ENCODE measurements around the gene PCDH9. TPM values are rescaled to one million over a fixed set of nuclear protein-coding genes. Genes with fewer than 3 reads are reported as not detected.

The PCDH9 gene
- total and polyA plus RNA-seq, 3 donors from 2014 or later = 2.3 to 4.6 (median 3.5) TPM

DNA sequence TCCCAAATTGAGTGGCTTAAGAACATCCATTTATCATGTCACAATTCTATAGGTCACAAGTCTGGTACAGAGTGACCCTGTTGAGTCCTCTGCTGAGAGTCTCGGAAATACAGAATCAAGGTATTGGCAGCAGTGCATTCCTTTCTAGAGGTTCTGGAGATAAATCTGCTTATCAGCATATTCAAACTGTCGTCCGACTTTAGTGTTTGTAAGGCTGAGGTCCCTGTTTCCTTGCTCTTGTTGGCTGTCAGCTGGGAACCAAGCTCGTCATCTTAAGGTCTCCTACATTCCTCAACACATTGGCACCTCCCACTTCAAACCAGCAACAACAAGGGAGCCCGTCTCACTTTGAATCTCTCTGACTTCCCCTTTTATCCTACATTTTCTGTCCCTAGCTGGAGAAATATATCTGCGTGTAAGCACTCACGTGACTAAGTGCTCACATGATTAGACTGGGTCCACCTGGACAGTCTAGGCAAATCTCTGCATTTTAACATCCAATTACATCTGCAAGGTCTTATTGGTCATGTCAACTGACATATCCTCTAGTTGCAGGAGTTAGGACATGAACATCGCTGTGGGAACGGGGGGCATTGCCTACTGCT, 886.8 kb downstream of the PCDH9 start:
- no peak for DNase-seq
- intact Hi-C loops (cut with DNase I; ENCODE audit: low total_unique reads) = no loop called here
- TF ChIP-seq POLR2A (IDR thresholded peaks at IDR 0.05) = no peak
- TF ChIP-seq, protein P1, sequence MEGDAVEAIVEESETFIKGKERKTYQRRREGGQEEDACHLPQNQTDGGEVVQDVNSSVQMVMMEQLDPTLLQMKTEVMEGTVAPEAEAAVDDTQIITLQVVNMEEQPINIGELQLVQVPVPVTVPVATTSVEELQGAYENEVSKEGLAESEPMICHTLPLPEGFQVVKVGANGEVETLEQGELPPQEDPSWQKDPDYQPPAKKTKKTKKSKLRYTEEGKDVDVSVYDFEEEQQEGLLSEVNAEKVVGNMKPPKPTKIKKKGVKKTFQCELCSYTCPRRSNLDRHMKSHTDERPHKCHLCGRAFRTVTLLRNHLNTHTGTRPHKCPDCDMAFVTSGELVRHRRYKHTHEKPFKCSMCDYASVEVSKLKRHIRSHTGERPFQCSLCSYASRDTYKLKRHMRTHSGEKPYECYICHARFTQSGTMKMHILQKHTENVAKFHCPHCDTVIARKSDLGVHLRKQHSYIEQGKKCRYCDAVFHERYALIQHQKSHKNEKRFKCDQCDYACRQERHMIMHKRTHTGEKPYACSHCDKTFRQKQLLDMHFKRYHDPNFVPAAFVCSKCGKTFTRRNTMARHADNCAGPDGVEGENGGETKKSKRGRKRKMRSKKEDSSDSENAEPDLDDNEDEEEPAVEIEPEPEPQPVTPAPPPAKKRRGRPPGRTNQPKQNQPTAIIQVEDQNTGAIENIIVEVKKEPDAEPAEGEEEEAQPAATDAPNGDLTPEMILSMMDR (IDR thresholded peaks at IDR 0.05) = no peak
- Histone ChIP-seq H3K4me3 (no peak overlapping the region), H3K27ac (no peak overlapping the region), H3K4me1 (no peaks in the 10 kb centered on the region), H3K27me3 (no peaks in the 10 kb centered on the region), H3K9me3 (no peaks in the 10 kb centered on the region), H3K36me3 (ENCODE audit: low read depth, missing control alignments) (no peaks in the 10 kb centered on the region)
- 85 to 86% methylated on average over 9 of the region's 9 CpGs for WGBS, 2 donors

- intact Hi-C loops (cut with DNase I; ENCODE audit: low total_unique reads) = no loop called here
- no peak overlapping the region for H3K4me3 ChIP-seq
- no peak overlapping the region for H3K27ac ChIP-seq
- 86 to 87% methylated on average over 6 of the region's 6 CpGs for WGBS, 2 donors
- H3K9me3 ChIP-seq = no peaks in the 10 kb centered on the region
- H3K4me1 ChIP-seq = no peaks in the 10 kb centered on the region
- TF ChIP-seq, protein P1 (IDR thresholded peaks at IDR 0.05) = no peak
- TF ChIP-seq POLR2A (IDR thresholded peaks at IDR 0.05) = no peak
- no peak for DNase-seq
- H3K36me3 ChIP-seq (ENCODE audit: low read depth, missing control alignments) = no peaks in the 10 kb centered on the region
- no peaks in the 10 kb centered on the region for H3K27me3 ChIP-seq
Observed at GRCh38 chr13:66341635-66342377, 888.3 kb downstream of the PCDH9 start.

GRCh38 chr13:66339214-66339613, 890.9 kb downstream of the PCDH9 start:
- no peak overlapping the region for H3K27ac ChIP-seq
- no peak overlapping the region for H3K4me3 ChIP-seq
- intact Hi-C loops (cut with DNase I; ENCODE audit: low total_unique reads) = no loop called here
- H3K4me1 ChIP-seq = no peaks in the 10 kb centered on the region
- no peak for TF ChIP-seq POLR2A (IDR thresholded peaks at IDR 0.05)
- TF ChIP-seq, protein P1 (IDR thresholded peaks at IDR 0.05) = no peak
- H3K36me3 ChIP-seq (ENCODE audit: low read depth, missing control alignments) = no peaks in the 10 kb centered on the region
- DNase-seq = no peak
- H3K9me3 ChIP-seq = no peaks in the 10 kb centered on the region
- no peaks in the 10 kb centered on the region for H3K27me3 ChIP-seq

- no peaks in the 10 kb centered on the region for H3K27me3 ChIP-seq
- no peak overlapping the region for H3K4me3 ChIP-seq
- H3K27ac ChIP-seq = no peak overlapping the region
- WGBS, 2 donors = 66 to 68% methylated on average over 1 of the region's 1 CpG
- TF ChIP-seq POLR2A (IDR thresholded peaks at IDR 0.05) = no peak
- TF ChIP-seq, protein P1 (IDR thresholded peaks at IDR 0.05) = no peak
- DNase-seq = no peak
- no peaks in the 10 kb centered on the region for H3K4me1 ChIP-seq
- intact Hi-C loops (cut with DNase I; ENCODE audit: low total_unique reads) = no loop called here
- H3K9me3 ChIP-seq = no peaks in the 10 kb centered on the region
- H3K36me3 ChIP-seq (ENCODE audit: low read depth, missing control alignments) = no peaks in the 10 kb centered on the region
Observed at GRCh38 chr13:66338542-66338941, 891.6 kb downstream of the PCDH9 start.

GRCh38 chr13:66335626-66336025, 894.5 kb downstream of the PCDH9 start:
- Histone ChIP-seq H3K36me3 (ENCODE audit: low read depth, missing control alignments) (no peaks in the 10 kb centered on the region), H3K4me3 (no peak overlapping the region), H3K9me3 (no peaks in the 10 kb centered on the region), H3K27ac (no peak overlapping the region), H3K27me3 (no peaks in the 10 kb centered on the region), H3K4me1 (no peaks in the 10 kb centered on the region)
- intact Hi-C loops (cut with DNase I; ENCODE audit: low total_unique reads) = no loop called here
- TF ChIP-seq, protein P1 (IDR thresholded peaks at IDR 0.05) = no peak
- TF ChIP-seq POLR2A (IDR thresholded peaks at IDR 0.05) = no peak
- DNase-seq = no peak
- 86 to 89% methylated on average over 4 of the region's 4 CpGs for WGBS, 2 donors
